ENCODE data around the gene BSPH1. TPM values are rescaled to one million over a fixed set of nuclear protein-coding genes. Genes with fewer than 3 reads are reported as not detected.
"Not testable (repeated sequence)": the region's sequence is repeated elsewhere in the genome, so short reads cannot be mapped to it uniquely, and the experiment has no call there.

BSPH1 gene
- total RNA-seq, 1 experiment from 2014 or later, result not detected

- no peak for DNase-seq
- Histone ChIP-seq H3K4me3 (ENCODE audit: insufficient read depth, low read depth, low read length) (no peak within 1 kb of the TSS), H3K36me3 (replicated peaks; ENCODE audit: control insufficient read depth, insufficient read depth, low read length) (no peaks in the 10 kb centered on the region), H3K27me3 (ENCODE audit: control insufficient read depth, insufficient read depth, low read length) (no peaks in the 10 kb centered on the region)
These were observed 2.3 kb upstream of the BSPH1 start, which contains the start of gene ELSPBP1 for GRCh38 chr19:47994209-47994802. Gene ELSPBP1, plus strand, starts transcription at chr19:47994632. Its CDS starts 14,036 bp downstream, at chr19:48008668.

- no peaks in the 10 kb centered on the region for H3K27me3 ChIP-seq (ENCODE audit: control insufficient read depth, insufficient read depth, low read length)
- H3K36me3 ChIP-seq (replicated peaks; ENCODE audit: control insufficient read depth, insufficient read depth, low read length), result no peaks in the 10 kb centered on the region
- H3K4me3 ChIP-seq (ENCODE audit: insufficient read depth, low read depth, low read length), result no peak overlapping the region
- DNase-seq, result no peak
These were observed 670 bp downstream of the BSPH1 start for GRCh38 chr19:47991191-47991808.

- H3K4me3 ChIP-seq (ENCODE audit: insufficient read depth, low read depth, low read length), result no peak overlapping the region
- DNase-seq, result no peak
- H3K36me3 ChIP-seq (replicated peaks; ENCODE audit: control insufficient read depth, insufficient read depth, low read length), result no peaks in the 10 kb centered on the region
- no peaks in the 10 kb centered on the region for H3K27me3 ChIP-seq (ENCODE audit: control insufficient read depth, insufficient read depth, low read length)
These were observed 18.4 kb downstream of the BSPH1 start for GRCh38 chr19:47973529-47973928.

- not testable (repeated sequence) for DNase-seq; H3K36me3 ChIP-seq (replicated peaks; ENCODE audit: control insufficient read depth, insufficient read depth, low read length)
These were observed 36.0 kb downstream of the BSPH1 start for GRCh38 chr19:47955936-47956335.

GRCh38 chr19:47952132-47952531 is 39.8 kb downstream of the BSPH1 start:
- not testable (repeated sequence) for H3K4me3 ChIP-seq (ENCODE audit: insufficient read depth, low read depth, low read length); H3K36me3 ChIP-seq (replicated peaks; ENCODE audit: control insufficient read depth, insufficient read depth, low read length); H3K27me3 ChIP-seq (ENCODE audit: control insufficient read depth, insufficient read depth, low read length); DNase-seq

More at GRCh38 chr19:47955936-47956335, 36.0 kb downstream of the BSPH1 start:
- not testable (repeated sequence) for H3K4me3 ChIP-seq (ENCODE audit: insufficient read depth, low read depth, low read length); H3K27me3 ChIP-seq (ENCODE audit: control insufficient read depth, insufficient read depth, low read length)

- not testable (repeated sequence) for H3K27me3 ChIP-seq (ENCODE audit: control insufficient read depth, insufficient read depth, low read length); H3K36me3 ChIP-seq (replicated peaks; ENCODE audit: control insufficient read depth, insufficient read depth, low read length); H3K4me3 ChIP-seq (ENCODE audit: insufficient read depth, low read depth, low read length); DNase-seq
These were observed 42.0 kb downstream of the BSPH1 start for GRCh38 chr19:47949852-47950521.

GRCh38 chr19:47928581-47928980 is 63.4 kb downstream of the BSPH1 start:
- H3K36me3 ChIP-seq (replicated peaks; ENCODE audit: control insufficient read depth, insufficient read depth, low read length); H3K4me3 ChIP-seq (ENCODE audit: insufficient read depth, low read depth, low read length); DNase-seq; H3K27me3 ChIP-seq (ENCODE audit: control insufficient read depth, insufficient read depth, low read length): not testable (repeated sequence)

GRCh38 chr19:47920107-47920506 is 71.9 kb downstream of the BSPH1 start:
- DNase-seq; H3K27me3 ChIP-seq (ENCODE audit: control insufficient read depth, insufficient read depth, low read length); H3K36me3 ChIP-seq (replicated peaks; ENCODE audit: control insufficient read depth, insufficient read depth, low read length); H3K4me3 ChIP-seq (ENCODE audit: insufficient read depth, low read depth, low read length): not testable (repeated sequence)

Other genes with a start within 250 kb of the BSPH1 start
- 155 and 167 TPM in 2 replicates for gene NOP53, start 246.6 kb downstream of the BSPH1 start, total RNA-seq (2014; rRNA removed; shearing (Covaris generic))
- gene SELENOW, start 213.5 kb downstream of the BSPH1 start, total RNA-seq (2014; rRNA removed; shearing (Covaris generic)), result 752 and 1,115 TPM in 2 replicates
- gene TPRX1, start 187.6 kb downstream of the BSPH1 start, total RNA-seq (2014; rRNA removed; shearing (Covaris generic)), result not detected in 2 replicates
- 0.07 and 0.63 TPM in 2 replicates for gene CRX, start 170.2 kb downstream of the BSPH1 start, total RNA-seq (2014; rRNA removed; shearing (Covaris generic))
- gene TPRX2, start 132.9 kb downstream of the BSPH1 start, total RNA-seq (2014; rRNA removed; shearing (Covaris generic)), result not detected in 2 replicates
- not detected in 2 replicates for gene SULT2A1, start 105.9 kb downstream of the BSPH1 start, total RNA-seq (2014; rRNA removed; shearing (Covaris generic))
- gene ELSPBP1, start 2.5 kb upstream of the BSPH1 start, total RNA-seq (2014; rRNA removed; shearing (Covaris generic)), result not detected in 2 replicates
- gene CABP5, start 51.9 kb upstream of the BSPH1 start, total RNA-seq (2014; rRNA removed; shearing (Covaris generic)), result not detected in 2 replicates
- gene PLA2G4C, start 118.6 kb upstream of the BSPH1 start, total RNA-seq (2014; rRNA removed; shearing (Covaris generic)), result not detected in 2 replicates
- 90.7 and 100 TPM in 2 replicates for gene LIG1, start 178.2 kb upstream of the BSPH1 start, total RNA-seq (2014; rRNA removed; shearing (Covaris generic))
- 1.7 and 3.0 TPM in 2 replicates for gene ZSWIM9, start 178.5 kb upstream of the BSPH1 start, total RNA-seq (2014; rRNA removed; shearing (Covaris generic))

Data from H7 (cell line).